Activated CD4-positive, alpha-beta T cell treated with anti-CD3 and anti-CD28 coated beads for 36 hours (primary cell): ENCODE data around the gene PSMB3. TPM values are rescaled to one million over a fixed set of nuclear protein-coding genes. Genes with fewer than 3 reads are reported as not detected.

Experiments used
- ATAC-seq: fragments of 200-7000 bp; cut with Tn5 transposase; one replicate; pipeline ENCODE4 v1.10.0; 2021; ENCODE audit warnings: mild to moderate bottlenecking, moderate library complexity
- CTCF ChIA-PET: fragments of 350-600 bp; sonication (Branson Sonifier 250); formaldehyde crosslinking; loops from one replicate; lab custom pipeline; 2021; ENCODE audit warnings: antibody characterized with exemption; lab: Charles Lee
- POLR2A ChIA-PET: fragments of 350-600 bp; sonication (Branson Sonifier 250); formaldehyde crosslinking; loops from one replicate; lab custom pipeline; 2021; ENCODE audit warnings: antibody characterized with exemption, inconsistent platforms; lab: Charles Lee
- DNase-seq: peaks from one replicate; pipeline ENCODE4 v3.0.0-alpha.2; 2020
- H3K27ac Mint-ChIP-seq: one replicate; pipeline ENCODE4 v1.8.0; 2021; ENCODE audit warnings: mixed read lengths
- H3K27me3 Mint-ChIP-seq: one replicate; pipeline ENCODE4 v1.8.0; 2021; ENCODE audit warnings: mixed read lengths
- H3K36me3 Mint-ChIP-seq: one replicate; pipeline ENCODE4 v1.8.0; 2021; ENCODE audit warnings: low read depth, mixed read lengths
- H3K4me1 Mint-ChIP-seq: one replicate; pipeline ENCODE4 v1.8.0; 2021; ENCODE audit warnings: mixed read lengths
- H3K4me3 Mint-ChIP-seq: one replicate; pipeline ENCODE4 v1.8.0; 2021; ENCODE audit warnings: mild to moderate bottlenecking, moderate library complexity, mixed read lengths
- H3K9me3 Mint-ChIP-seq: one replicate; pipeline ENCODE4 v1.8.0; 2021; ENCODE audit warnings: low read depth, mixed read lengths
- intact Hi-C, 2 experiments: fragments of 100-400 bp; cut with DNase I in 1 of 2; cut with micrococcal nuclease in 1 of 2; formaldehyde crosslinking; loops; one replicate each; pipeline versions ENCODE4 v1.14.2 to v1.15.1; 2022 to 2024; cut with DNase I, micrococcal nuclease
- microRNA-seq: library from miRNA; unstranded; fragments of <30 nt; microRNA quantifications from one replicate; pipeline ENCODE4 v1.2.0, GENCODE V29; 2021; ENCODE audit warnings: borderline replicate concordance
- total RNA-seq, 2 experiments: library from RNA; stranded (reverse); gene quantifications; one replicate each; pipeline ENCODE4 v1.2.3, GENCODE V29; 2021

The PSMB3 gene
- total RNA-seq, 2 experiments from 2014 or later: 337 to 396 TPM

GRCh38 chr17:38798614-38799500 is 46.3 kb downstream of the PSMB3 start:
- peak; percentile 31 for ATAC-seq
- Mint-ChIP-seq H3K36me3 (peaks cover 42% of the 10 kb centered on the region), H3K4me3 (peak overlapping the region; percentile 99), H3K9me3 (no peaks in the 10 kb centered on the region), H3K27me3 (no peaks in the 10 kb centered on the region), H3K27ac (peak overlapping the region; percentile 94), H3K4me1 (peaks cover 36% of the 10 kb centered on the region)
- ChIA-PET CTCF (interaction anchor here (0.5 to 1.3 kb wide), 5 partner anchors 21 to 466 kb away, joined by 3 to 6 read pairs (median 4); no protein-coding TSS in a partner anchor), POLR2A (interaction anchor here (0.5 to 1.5 kb wide), 2 partner anchors 44 to 355 kb away, joined by 3 to 4 read pairs; no protein-coding TSS in a partner anchor)
- DNase-seq: peak; percentile 66
- intact Hi-C loops: loop anchor here (1.0 to 2.0 kb wide), 15 partner anchors 26 to 1190 kb away; partner anchors contain the start of genes PSMB3 (in 2 of the 2), CACNB1 (in 1 of the 2), CISD3 (in 1 of the 2) and CWC25 (in 1 of the 2)

- peak; percentile 83 for ATAC-seq
- Mint-ChIP-seq H3K36me3 (peaks cover 47% of the 10 kb centered on the region), H3K9me3 (no peaks in the 10 kb centered on the region), H3K4me3 (peak within 1 kb of the TSS; percentile 99), H3K27me3 (no peaks in the 10 kb centered on the region), H3K4me1 (peaks cover 33% of the 10 kb centered on the region), H3K27ac (peak within 1 kb of the TSS; percentile 94)
- POLR2A ChIA-PET: interaction anchor here (1.5 kb wide), 1 partner anchor 354 kb away, joined by 4 read pairs; no protein-coding TSS in a partner anchor
- peak; percentile 93 for DNase-seq
- intact Hi-C loops: loop anchor here (1.0 to 2.0 kb wide), 16 partner anchors 17 to 1191 kb away; partner anchors contain the start of genes PSMB3 (in 2 of the 2), CACNB1 (in 1 of the 2), CISD3 (in 1 of the 2) and CWC25 (in 1 of the 2)
- CTCF ChIA-PET: interaction anchor here (0.6 kb wide), 1 partner anchor 82 kb away, joined by 3 read pairs; no protein-coding TSS in a partner anchor
Measured at GRCh38 chr17:38799501-38800236, 47.1 kb downstream of the PSMB3 start, which contains the start of gene PIP4K2B. Gene PIP4K2B (minus strand): TSS chr17:38799556. CDS start chr17:38799424, 132 bp downstream.

DNA sequence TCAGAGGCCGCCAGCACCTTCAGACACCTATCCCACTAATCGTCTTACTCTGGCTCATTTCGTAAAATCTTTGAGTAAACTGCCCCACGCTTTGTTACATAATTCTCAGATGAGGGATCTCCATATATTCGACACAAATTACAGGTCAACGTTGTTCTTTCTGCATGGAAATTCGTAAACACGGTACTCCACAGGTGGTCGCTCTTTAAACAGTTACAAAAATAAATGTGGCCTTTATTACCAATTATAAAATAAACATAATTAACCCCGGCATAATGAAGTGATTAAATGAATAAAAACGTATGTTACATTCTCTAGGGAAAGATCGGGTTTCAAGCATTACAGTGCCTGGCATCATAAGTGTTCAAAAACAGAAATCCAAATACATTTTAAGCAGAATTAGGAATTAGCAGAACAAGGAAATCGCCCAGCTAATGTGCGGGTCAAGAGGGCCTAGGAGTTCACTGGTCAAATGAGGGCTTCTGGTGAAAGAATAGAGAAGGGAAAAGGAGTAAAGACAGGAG is 47.8 kb downstream of the PSMB3 start:
- intact Hi-C loops: loop anchor here in 1 of 2 experiments (2.0 kb wide), 1 partner anchor 17 kb away; no protein-coding TSS in a partner anchor
- H3K36me3 Mint-ChIP-seq: peaks cover 47% of the 10 kb centered on the region

GRCh38 chr17:38809828-38810227 is 57.3 kb downstream of the PSMB3 start:
- Mint-ChIP-seq H3K4me1 (no peaks in the 10 kb centered on the region), H3K27me3 (no peaks in the 10 kb centered on the region), H3K36me3 (peaks cover 37% of the 10 kb centered on the region), H3K27ac (no peak overlapping the region), H3K4me3 (no peak overlapping the region), H3K9me3 (no peaks in the 10 kb centered on the region)
- DNase-seq (no peak), ATAC-seq (no peak)
- intact Hi-C loops: no loop called here
- ChIA-PET CTCF (interaction anchor here (0.6 kb wide), 1 partner anchor 11 kb away, joined by 3 read pairs; no protein-coding TSS in a partner anchor), POLR2A (no interaction called here)

More for the DNA sequence above, 47.8 kb downstream of the PSMB3 start:
- peaks cover 33% of the 10 kb centered on the region for H3K4me1 Mint-ChIP-seq
- ChIA-PET POLR2A (no interaction called here), CTCF (no interaction called here)
- H3K27ac Mint-ChIP-seq: peak overlapping the region; percentile 82
- H3K27me3 Mint-ChIP-seq: no peaks in the 10 kb centered on the region
- no peak for DNase-seq
- ATAC-seq: no peak
- H3K9me3 Mint-ChIP-seq: no peaks in the 10 kb centered on the region
- H3K4me3 Mint-ChIP-seq: peak overlapping the region; percentile 99

Small RNAs within 50 kb of the gene (microRNA-seq; reads per million reads assigned to microRNA genes)
- gene MIR4726: 3.5 reads per million, percentile 3 among the genes with 10 or more reads in this experiment

Other genes with a start within 250 kb of the PSMB3 start
- under 1 TPM; 0.72 to 0.73 TPM for gene SRCIN1, start 146.8 kb upstream of the PSMB3 start, total RNA-seq
- gene EPOP, start 77.8 kb upstream of the PSMB3 start, total RNA-seq: 10 to 100 TPM; 31.8 to 37.3 TPM
- gene MLLT6, start 47.5 kb upstream of the PSMB3 start, total RNA-seq: 100 to 1,000 TPM; 168 to 174 TPM
- 10 to 100 TPM; 49.4 to 58.6 TPM for gene CISD3, start 22.4 kb upstream of the PSMB3 start, total RNA-seq
- 1 to 10 TPM; 1.6 to 1.7 TPM for gene PCGF2, start 4.4 kb upstream of the PSMB3 start, total RNA-seq
- 10 to 100 TPM; 36.3 to 41.6 TPM for gene PIP4K2B, start 46.8 kb downstream of the PSMB3 start, total RNA-seq
- gene CWC25, start 72.6 kb downstream of the PSMB3 start, total RNA-seq: 10 to 100 TPM; 23.3 to 24.0 TPM
- gene RPL23, start 101.0 kb downstream of the PSMB3 start, total RNA-seq: 1,000 to 10,000 TPM; 1,886 to 1,896 TPM
- gene LASP1, start 117.3 kb downstream of the PSMB3 start, total RNA-seq: 100 to 1,000 TPM; 119 to 144 TPM
- gene FBXO47, start 214.7 kb downstream of the PSMB3 start, total RNA-seq: under 1 TPM; 0.11 to 0.16 TPM